IPS-20b (cell line): Measurements from ENCODE around the gene BPIFB2.

Experiments used
- H3K27ac ChIP-seq: one replicate; pipeline ENCODE4 v1.5.1; 2013; ENCODE audit warnings: low read length
- H3K27me3 ChIP-seq: 2 replicates; pipeline ENCODE4 v1.6.1; 2013; ENCODE audit warnings: mild to moderate bottlenecking, low read length, inconsistent platforms; ENCODE audit not compliant: insufficient read depth
- H3K36me3 ChIP-seq: 2 replicates; pipeline ENCODE4 v1.6.1; 2013; ENCODE audit warnings: low read depth, mild to moderate bottlenecking, inconsistent platforms, low read length, moderate library complexity; ENCODE audit not compliant: insufficient read depth
- H3K4me1 ChIP-seq: 2 replicates; pipeline ENCODE4 v1.6.1; 2013; ENCODE audit warnings: mild to moderate bottlenecking, control low read depth, inconsistent platforms, low read length, moderate library complexity; ENCODE audit not compliant: insufficient read depth
- H3K4me3 ChIP-seq: 2 replicates; pipeline ENCODE4 v1.5.1; 2013; ENCODE audit warnings: mild to moderate bottlenecking, low read length, inconsistent platforms
- H3K9ac ChIP-seq: 2 replicates; pipeline ENCODE4 v1.6.1; 2013; ENCODE audit warnings: low read depth, mild to moderate bottlenecking, inconsistent platforms, low read length, moderate library complexity
- H3K9me3 ChIP-seq: 2 replicates; pipeline ENCODE4 v1.6.1; 2013; ENCODE audit warnings: mild to moderate bottlenecking, low read depth, low read length, inconsistent platforms; ENCODE audit not compliant: insufficient read depth

The BPIFB2 gene

DNA sequence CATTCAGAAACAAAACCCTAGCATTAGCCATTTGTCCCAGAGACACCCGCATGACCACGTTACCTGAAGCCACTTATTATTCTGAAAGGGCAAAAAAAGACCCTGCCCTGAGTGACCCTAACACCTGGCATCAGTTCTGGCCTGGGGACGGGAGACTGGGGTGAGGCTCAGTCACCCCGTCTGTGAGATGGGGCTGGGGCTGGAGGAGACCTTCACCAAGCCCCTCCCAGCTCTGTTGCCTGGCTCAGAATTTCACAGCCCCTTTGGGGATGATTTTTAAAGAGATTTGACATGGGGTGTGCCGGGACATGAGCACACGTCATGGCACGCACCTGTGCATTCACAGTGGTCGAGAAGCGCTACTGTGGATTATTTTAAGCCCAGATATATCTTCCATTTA is 22.6 kb downstream of the BPIFB2 start:
- Histone ChIP-seq H3K27ac (no peak overlapping the region), H3K27me3 (no peaks in the 10 kb centered on the region), H3K36me3 (no peaks in the 10 kb centered on the region), H3K9me3 (no peaks in the 10 kb centered on the region), H3K4me3 (no peak overlapping the region), H3K9ac (no peak overlapping the region), H3K4me1 (no peaks in the 10 kb centered on the region)

- no peaks in the 10 kb centered on the region for H3K36me3 ChIP-seq
- H3K27ac ChIP-seq: no peak overlapping the region
- H3K4me1 ChIP-seq: no peaks in the 10 kb centered on the region
- no peaks in the 10 kb centered on the region; the same call in 1 of the 2 replicates for H3K27me3 ChIP-seq
- H3K4me3 ChIP-seq: no peak overlapping the region
- no peaks in the 10 kb centered on the region for H3K9me3 ChIP-seq
- no peak overlapping the region for H3K9ac ChIP-seq
These were observed 23.1 kb downstream of the BPIFB2 start for GRCh38 chr20:33030569-33030968.

DNA sequence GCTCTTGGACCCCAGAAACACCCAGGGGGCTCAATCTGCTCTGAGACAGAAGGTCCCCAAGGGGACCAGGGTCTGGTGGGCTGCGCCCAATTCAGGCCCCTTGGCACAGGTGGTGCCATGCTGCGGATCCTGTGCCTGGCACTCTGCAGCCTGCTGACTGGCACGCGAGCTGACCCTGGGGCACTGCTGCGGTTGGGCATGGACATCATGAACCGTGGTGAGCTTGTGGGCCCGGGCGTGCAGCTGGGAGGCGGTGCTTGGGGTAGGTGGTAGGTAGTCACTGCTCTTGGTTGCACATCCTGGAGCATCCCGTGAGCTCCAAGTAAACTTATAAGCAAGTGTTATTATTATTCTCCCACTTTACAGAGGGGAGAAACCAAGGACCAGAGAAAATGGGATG is 24.0 kb downstream of the BPIFB2 start, which contains the start of gene BPIFB6:
Gene BPIFB6, plus strand, starts transcription at position 118 of the 400 bp plus-strand sequence. Its CDS starts 0 bp downstream, at position 118.
- Histone ChIP-seq H3K27ac (no peak within 1 kb of the TSS), H3K9me3 (no peaks in the 10 kb centered on the region), H3K9ac (no peak within 1 kb of the TSS), H3K4me3 (no peak within 1 kb of the TSS), H3K36me3 (no peaks in the 10 kb centered on the region), H3K27me3 (no peaks in the 10 kb centered on the region; the same call in 1 of the 2 replicates), H3K4me1 (no peaks in the 10 kb centered on the region)

- Histone ChIP-seq H3K4me1 (no peaks in the 10 kb centered on the region), H3K9me3 (no peaks in the 10 kb centered on the region), H3K9ac (no peak overlapping the region), H3K4me3 (no peak overlapping the region), H3K36me3 (no peaks in the 10 kb centered on the region), H3K27ac (no peak overlapping the region), H3K27me3 (no peaks in the 10 kb centered on the region; the same call in 1 of the 2 replicates)
These were observed 25.1 kb downstream of the BPIFB2 start for GRCh38 chr20:33032555-33032954.

DNA sequence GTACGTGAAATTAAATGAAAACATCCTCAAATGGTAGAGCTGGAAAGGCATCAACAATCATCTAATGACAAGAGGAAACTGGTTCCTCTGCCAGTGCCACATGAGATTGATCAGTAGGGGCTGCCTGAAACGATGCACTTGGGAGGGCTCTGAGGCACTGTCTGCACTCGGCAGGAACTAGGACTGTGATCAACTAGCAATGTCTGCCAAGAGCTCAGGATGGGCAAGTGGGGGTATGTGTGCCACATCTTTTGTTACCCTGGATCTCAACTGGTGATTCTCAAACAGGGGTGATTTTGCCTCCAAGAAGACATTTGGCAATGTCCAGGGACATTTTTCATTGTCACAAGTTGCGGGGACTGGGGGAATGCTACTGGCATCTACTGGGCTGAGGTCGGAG is 25.9 kb downstream of the BPIFB2 start:
- no peaks in the 10 kb centered on the region for H3K4me1 ChIP-seq
- H3K36me3 ChIP-seq: no peaks in the 10 kb centered on the region
- H3K9ac ChIP-seq: no peak overlapping the region
- peaks cover 8% of the 10 kb centered on the region for H3K27me3 ChIP-seq
- H3K4me3 ChIP-seq: no peak overlapping the region
- H3K27ac ChIP-seq: no peak overlapping the region
- no peaks in the 10 kb centered on the region for H3K9me3 ChIP-seq

- Histone ChIP-seq H3K9me3 (no peaks in the 10 kb centered on the region), H3K4me1 (no peaks in the 10 kb centered on the region), H3K9ac (no peak overlapping the region), H3K36me3 (no peaks in the 10 kb centered on the region), H3K27ac (no peak overlapping the region), H3K27me3 (peaks cover 9% of the 10 kb centered on the region), H3K4me3 (no peak overlapping the region)
These were observed 26.6 kb downstream of the BPIFB2 start for GRCh38 chr20:33034115-33034514.

DNA sequence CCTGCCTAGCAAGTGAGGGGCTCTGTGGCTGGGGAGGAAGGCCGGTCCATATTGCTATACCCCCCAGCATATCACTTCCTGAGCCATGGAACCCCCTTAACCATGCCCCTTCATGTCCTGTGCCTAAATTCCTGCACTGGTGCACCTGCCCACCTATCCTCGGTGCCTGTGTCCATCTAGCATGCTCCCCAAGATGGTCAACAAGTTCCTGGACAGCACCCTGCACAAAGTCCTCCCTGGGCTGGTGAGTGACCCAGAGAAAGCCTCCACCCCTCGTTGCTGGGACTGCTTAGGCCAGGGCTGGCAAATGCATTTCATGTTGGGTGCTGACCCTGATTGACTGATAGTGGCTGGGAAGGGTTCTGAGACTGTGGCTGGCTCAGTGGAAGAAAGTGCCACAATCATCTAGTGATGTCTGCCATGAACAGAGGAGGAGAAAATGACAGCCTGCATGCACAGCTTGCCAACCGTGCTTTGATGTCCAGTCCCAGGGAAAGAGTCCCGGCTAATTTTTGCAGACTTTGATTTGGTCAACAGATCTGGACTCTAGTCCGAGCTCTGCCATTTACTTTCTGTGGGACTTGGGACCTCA is 27.5 kb downstream of the BPIFB2 start:
- Histone ChIP-seq H3K9me3 (no peaks in the 10 kb centered on the region), H3K9ac (no peak overlapping the region), H3K27ac (no peak overlapping the region), H3K36me3 (no peaks in the 10 kb centered on the region), H3K4me3 (no peak overlapping the region), H3K4me1 (no peaks in the 10 kb centered on the region), H3K27me3 (peaks cover 9% of the 10 kb centered on the region)

DNA sequence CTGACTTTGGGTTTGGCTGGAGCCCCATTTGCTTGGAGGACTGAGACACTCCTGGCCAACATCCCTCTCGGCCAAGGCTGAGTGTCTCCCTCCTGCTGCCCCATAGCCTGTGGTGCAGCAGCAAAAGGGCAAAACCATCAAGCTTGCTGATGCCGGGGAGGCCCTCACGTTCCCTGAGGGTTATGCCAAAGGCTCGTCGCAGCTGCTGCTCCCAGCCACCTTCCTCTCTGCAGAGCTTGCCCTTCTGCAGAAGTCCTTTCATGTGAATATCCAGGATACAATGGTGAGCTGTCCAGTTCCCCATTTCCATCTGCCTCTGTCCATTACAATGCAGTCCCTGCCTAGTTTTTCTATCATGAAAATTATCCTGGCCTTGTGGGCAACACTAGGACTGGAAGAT is 30.0 kb downstream of the BPIFB2 start:
- Histone ChIP-seq H3K4me1 (no peaks in the 10 kb centered on the region), H3K27me3 (peaks cover 9% of the 10 kb centered on the region), H3K9me3 (no peaks in the 10 kb centered on the region), H3K4me3 (no peak overlapping the region), H3K36me3 (no peaks in the 10 kb centered on the region), H3K27ac (no peak overlapping the region), H3K9ac (no peak overlapping the region)

GRCh38 chr20:33038243-33038642 is 30.7 kb downstream of the BPIFB2 start:
- Histone ChIP-seq H3K4me3 (no peak overlapping the region), H3K27me3 (peaks cover 9% of the 10 kb centered on the region), H3K9ac (no peak overlapping the region), H3K36me3 (no peaks in the 10 kb centered on the region), H3K27ac (no peak overlapping the region), H3K9me3 (no peaks in the 10 kb centered on the region), H3K4me1 (no peaks in the 10 kb centered on the region)

GRCh38 chr20:33042430-33042829 is 34.9 kb downstream of the BPIFB2 start:
- H3K27me3 ChIP-seq: peaks cover 9% of the 10 kb centered on the region
- no peaks in the 10 kb centered on the region for H3K4me1 ChIP-seq
- H3K36me3 ChIP-seq: no peaks in the 10 kb centered on the region
- H3K27ac ChIP-seq: no peak overlapping the region
- H3K9me3 ChIP-seq: peaks cover 7% of the 10 kb centered on the region; the same call in 1 of the 2 replicates
- no peak overlapping the region for H3K4me3 ChIP-seq
- H3K9ac ChIP-seq: no peak overlapping the region

DNA sequence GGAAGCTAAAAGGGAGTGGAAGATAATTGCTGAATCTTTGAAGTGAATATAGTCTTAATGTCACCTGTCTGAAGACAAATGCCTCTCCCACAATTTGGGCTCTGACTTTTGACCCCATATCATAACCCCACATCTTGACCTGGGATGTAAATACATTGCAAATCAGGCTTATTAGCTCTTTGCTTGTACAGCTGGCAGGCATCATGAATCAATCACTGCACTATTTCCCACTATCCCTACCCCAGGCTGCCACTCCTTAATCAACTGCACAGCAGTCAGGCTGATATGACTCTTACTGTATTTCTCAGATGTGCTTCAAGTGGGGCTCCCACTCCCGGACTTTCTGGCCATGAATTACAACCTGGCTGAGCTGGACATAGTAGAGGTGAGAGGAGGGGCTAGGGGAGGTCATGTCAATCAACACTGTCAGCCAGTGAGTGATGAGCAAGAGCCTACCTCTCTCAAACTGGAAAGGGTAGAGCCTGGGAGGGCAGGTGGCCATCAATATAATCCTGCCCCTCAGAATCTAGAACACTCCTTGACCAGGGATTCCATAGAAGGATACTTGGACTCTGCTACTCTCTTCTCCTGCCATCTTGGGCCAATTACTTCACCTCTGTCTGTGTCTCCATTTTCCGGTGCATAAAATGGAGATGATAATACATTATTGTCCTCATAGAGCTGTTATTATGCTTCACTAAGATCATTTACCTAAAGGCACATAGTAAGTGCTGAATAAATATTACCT is 35.7 kb downstream of the BPIFB2 start:
- peaks cover 3% of the 10 kb centered on the region for H3K27me3 ChIP-seq

DNA sequence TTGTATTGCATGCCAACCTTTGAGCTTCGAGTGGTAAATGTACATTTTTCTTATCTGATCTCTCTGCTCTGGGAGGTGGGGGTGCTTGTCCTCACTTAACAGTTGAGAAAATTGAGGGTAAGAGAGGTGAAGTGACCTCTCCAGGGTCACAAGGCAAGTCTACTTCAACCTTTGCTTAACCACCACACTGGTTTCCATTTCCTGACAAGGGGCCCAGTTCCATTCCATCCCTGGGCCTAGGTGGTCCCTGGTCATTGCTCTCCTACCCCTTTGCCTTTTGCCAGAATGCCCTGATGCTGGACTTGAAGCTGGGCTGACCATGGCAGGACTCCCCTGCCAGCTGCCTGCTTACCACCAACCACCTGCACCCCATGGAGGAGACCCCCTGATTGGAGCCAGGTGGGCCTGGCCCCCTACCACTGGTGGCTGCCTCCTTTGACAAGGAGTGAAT is 36.3 kb downstream of the BPIFB2 start:
- Histone ChIP-seq H3K9ac (no peak overlapping the region), H3K36me3 (no peaks in the 10 kb centered on the region), H3K9me3 (peaks cover 7% of the 10 kb centered on the region; the same call in 1 of the 2 replicates), H3K4me1 (no peaks in the 10 kb centered on the region), H3K27ac (no peak overlapping the region), H3K27me3 (no peaks in the 10 kb centered on the region; the same call in 1 of the 2 replicates), H3K4me3 (no peak overlapping the region)

More for the DNA sequence above, 35.7 kb downstream of the BPIFB2 start:
- Histone ChIP-seq H3K9me3 (peaks cover 7% of the 10 kb centered on the region; the same call in 1 of the 2 replicates), H3K4me1 (no peaks in the 10 kb centered on the region), H3K9ac (no peak overlapping the region), H3K36me3 (no peaks in the 10 kb centered on the region), H3K27ac (no peak overlapping the region), H3K4me3 (no peak overlapping the region)
